Bronchial epithelial cell (primary cell): ENCODE data around the gene NVL. TPM values are rescaled to one million over a fixed set of nuclear protein-coding genes. Genes with fewer than 3 reads are reported as not detected.
A peak's percentile ranks its signal among the peaks of the same experiment; 100 is the strongest.
"Not testable (repeated sequence)": the region's sequence is repeated elsewhere in the genome, so short reads cannot be mapped to it uniquely, and the experiment has no call there.

Experiments used
- DNase-seq: peaks from one replicate; pipeline ENCODE4 v3.0.0-alpha.2; 2010; ENCODE audit warnings: low read depth
- FAIRE-seq: peaks from 2 replicates; lab custom pipeline; 2011; peaks lifted over from hg19 to GRCh38; lab: Jason Lieb, UNC
- H3K27me3 ChIP-seq: 2 replicates; pipeline ENCODE4 v1.5.1; 2011; ENCODE audit warnings: low read length; ENCODE audit not compliant: control insufficient read depth, insufficient read depth
- H3K36me3 ChIP-seq: 2 replicates; pipeline ENCODE4 v1.5.1; 2011; ENCODE audit warnings: low read length; ENCODE audit not compliant: control insufficient read depth, insufficient read depth
- H3K4me3 ChIP-seq: 2 replicates; pipeline ENCODE4 v1.5.1; 2011; ENCODE audit warnings: mild to moderate bottlenecking, low read depth, low read length, control low read depth
- total RNA-seq: library from RNA; depleted of rRNA; stranded (reverse); fragments of >200 nt; gene quantifications from 2 replicates; pipeline ENCODE4 v1.2.1, GENCODE V29; 2014
- TF ChIP-seq, protein P1 (sequence below): IDR thresholded peaks from 2 replicates; pipeline ENCODE4 v1.5.1; 2011; ENCODE audit warnings: mild to moderate bottlenecking, moderate library complexity, low read length, control low read depth, inconsistent platforms; ENCODE audit not compliant: insufficient read depth, severe bottlenecking

Gene NVL
- total RNA-seq, 1 donor from 2014 or later: 23.7 TPM

DNA sequence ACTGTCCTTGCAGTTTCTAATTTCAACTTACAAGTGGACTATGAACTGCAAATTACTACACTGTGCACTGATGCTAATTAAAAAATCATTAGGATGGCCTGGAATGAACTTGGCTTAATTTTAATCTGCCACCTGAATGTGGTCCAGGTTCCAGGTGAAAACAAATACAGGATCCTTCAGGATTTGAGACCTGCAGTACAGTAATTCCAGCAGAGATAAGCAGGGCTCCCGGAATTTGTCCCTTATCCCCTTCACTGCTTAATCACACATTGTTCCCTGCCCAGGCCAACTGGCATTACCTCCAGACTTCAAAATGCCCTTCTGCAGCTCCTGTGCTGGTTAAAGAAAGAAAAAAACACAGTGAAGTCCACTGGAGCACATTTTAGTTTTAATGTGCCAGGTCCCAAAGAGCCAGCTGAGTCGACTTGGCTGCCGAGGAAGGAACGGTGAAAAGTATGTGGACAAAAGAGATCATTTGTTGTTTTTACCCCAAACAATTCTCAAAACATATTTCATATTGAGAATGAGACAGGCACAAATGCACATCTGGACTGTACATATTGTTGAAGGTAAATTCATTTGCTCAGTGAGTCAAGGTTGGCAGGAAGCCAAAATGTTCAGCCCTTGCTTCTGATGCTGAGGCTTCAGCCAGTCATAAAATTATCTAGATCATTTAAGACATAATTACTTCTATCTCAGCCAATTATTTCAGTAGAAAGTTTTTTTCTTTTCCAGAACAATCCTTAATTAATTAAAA lies 118.6 kb downstream of the NVL start:
- Histone ChIP-seq H3K4me3 (no peak overlapping the region), H3K36me3 (no peaks in the 10 kb centered on the region), H3K27me3 (no peaks in the 10 kb centered on the region)
- no peak for FAIRE-seq
- DNase-seq: peak; percentile 81
- TF ChIP-seq, protein P1, sequence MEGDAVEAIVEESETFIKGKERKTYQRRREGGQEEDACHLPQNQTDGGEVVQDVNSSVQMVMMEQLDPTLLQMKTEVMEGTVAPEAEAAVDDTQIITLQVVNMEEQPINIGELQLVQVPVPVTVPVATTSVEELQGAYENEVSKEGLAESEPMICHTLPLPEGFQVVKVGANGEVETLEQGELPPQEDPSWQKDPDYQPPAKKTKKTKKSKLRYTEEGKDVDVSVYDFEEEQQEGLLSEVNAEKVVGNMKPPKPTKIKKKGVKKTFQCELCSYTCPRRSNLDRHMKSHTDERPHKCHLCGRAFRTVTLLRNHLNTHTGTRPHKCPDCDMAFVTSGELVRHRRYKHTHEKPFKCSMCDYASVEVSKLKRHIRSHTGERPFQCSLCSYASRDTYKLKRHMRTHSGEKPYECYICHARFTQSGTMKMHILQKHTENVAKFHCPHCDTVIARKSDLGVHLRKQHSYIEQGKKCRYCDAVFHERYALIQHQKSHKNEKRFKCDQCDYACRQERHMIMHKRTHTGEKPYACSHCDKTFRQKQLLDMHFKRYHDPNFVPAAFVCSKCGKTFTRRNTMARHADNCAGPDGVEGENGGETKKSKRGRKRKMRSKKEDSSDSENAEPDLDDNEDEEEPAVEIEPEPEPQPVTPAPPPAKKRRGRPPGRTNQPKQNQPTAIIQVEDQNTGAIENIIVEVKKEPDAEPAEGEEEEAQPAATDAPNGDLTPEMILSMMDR: no peak

DNA sequence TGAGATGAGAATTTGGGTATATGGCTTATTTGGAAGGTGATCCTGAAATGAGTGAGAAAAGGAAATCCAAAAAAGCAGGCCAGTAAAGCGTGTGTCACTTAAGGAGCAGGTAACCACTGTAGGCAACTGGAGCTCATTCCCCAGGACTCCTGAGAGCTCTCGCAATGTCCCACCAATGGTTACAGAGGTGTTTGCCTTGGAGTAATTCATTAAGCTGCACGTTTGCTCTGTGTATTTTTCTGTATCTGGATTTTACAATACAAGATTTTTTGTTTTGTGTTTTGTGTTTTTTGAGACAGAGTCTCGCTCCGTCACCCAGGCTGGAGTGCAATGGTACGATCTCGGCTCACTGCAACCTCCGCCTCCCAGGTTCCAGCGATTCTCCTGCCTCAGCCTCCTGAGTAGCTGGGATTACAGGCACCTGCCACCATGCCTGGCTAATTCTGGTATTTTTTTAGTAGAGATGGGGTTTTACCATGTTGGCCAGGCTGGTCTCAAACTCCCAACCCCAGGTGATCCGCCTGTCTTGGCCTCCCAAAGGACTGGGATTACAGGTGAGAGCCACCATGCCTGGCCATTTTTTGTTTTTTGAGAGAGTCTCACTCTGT lies 123.9 kb downstream of the NVL start:
- not testable (repeated sequence) for FAIRE-seq, H3K27me3 ChIP-seq

DNA sequence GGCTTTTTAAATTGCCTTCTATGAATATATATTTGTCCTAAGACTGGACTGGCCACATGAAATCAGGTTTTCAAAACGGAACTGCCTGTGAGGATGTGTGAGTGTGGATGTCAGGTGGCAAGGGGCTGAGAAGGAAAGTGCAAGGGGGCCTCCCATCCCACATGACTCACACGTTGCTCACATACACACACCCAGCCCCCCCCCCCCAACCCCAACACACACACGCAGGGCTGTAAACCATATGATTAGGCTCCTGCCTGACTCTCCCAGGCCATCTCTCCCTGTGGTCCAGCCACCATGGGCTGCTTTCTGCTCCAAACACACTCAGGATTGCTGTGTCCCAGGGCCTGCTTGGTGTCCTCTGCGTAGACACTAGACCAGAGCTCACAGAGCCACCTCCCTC lies 124.5 kb downstream of the NVL start:
- Histone ChIP-seq H3K27me3 (no peaks in the 10 kb centered on the region), H3K36me3 (no peaks in the 10 kb centered on the region), H3K4me3 (no peak overlapping the region)
- TF ChIP-seq, protein P1: no peak
- DNase-seq (peak; percentile 82), FAIRE-seq (no peak)

More for the DNA sequence above, 123.9 kb downstream of the NVL start:
- H3K36me3 ChIP-seq, DNase-seq, H3K4me3 ChIP-seq: not testable (repeated sequence)

DNA sequence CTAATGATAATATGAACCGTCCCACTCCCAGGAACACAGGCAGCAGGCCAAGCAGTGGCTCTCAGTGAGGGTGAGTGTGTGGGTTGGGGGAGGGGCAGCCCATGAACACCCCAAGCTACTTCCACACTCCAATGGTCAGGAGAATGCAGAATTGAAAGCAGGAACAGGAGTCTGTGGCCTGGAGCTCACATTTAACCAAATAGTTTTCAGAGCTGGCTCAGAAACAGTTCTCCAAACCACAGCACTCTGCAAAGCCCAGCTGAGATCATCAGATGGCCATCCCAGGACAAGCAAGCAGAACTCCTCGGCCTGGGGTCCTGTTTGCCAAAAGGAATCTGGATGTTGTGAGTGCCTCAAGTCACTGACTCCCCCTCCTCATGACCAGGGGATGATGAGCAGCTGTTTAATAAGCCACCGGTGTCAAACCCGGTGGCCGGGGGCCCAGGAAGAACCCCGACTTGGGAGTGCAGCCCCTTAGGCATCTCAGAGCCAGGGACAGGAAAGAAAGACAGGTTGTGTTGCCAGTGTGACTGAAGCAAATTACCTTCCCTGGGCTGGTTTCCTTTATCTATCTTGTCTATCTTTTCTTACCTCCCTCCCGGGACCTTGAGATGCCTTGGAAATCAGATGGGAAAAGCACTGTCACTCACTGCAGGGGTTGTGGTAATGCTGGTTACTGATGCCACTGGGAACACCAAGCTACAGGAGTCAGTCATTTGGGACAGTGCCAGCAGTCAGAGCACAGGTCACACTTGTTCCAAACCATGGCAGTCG lies 126.5 kb downstream of the NVL start:
- FAIRE-seq: no peak
- DNase-seq: no peak
- TF ChIP-seq, protein P1: no peak
- no peaks in the 10 kb centered on the region for H3K27me3 ChIP-seq
- H3K36me3 ChIP-seq: no peaks in the 10 kb centered on the region
- no peak overlapping the region for H3K4me3 ChIP-seq

DNA sequence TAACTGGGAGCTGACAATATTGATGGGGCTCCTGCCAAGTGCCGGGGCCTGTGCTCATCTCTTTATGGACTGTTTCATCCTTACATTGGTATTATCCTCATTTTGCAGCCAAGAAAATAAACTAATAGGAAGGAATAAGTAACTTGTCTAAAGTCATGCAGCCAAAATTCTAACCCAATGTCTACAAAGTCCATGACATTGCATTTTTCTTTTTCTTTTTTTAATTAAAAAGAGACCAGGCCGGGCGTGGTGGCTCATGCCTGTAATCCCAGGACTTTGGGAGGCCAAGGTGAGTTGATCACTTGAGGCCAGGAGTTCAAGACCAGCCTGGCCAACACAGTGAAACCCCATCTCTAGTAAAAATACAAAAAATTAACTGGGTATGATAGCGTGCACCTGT lies 128.1 kb downstream of the NVL start:
- TF ChIP-seq, protein P1: no peak
- Histone ChIP-seq H3K36me3 (no peaks in the 10 kb centered on the region), H3K27me3 (no peaks in the 10 kb centered on the region), H3K4me3 (no peak overlapping the region)
- DNase-seq (no peak), FAIRE-seq (no peak)

DNA sequence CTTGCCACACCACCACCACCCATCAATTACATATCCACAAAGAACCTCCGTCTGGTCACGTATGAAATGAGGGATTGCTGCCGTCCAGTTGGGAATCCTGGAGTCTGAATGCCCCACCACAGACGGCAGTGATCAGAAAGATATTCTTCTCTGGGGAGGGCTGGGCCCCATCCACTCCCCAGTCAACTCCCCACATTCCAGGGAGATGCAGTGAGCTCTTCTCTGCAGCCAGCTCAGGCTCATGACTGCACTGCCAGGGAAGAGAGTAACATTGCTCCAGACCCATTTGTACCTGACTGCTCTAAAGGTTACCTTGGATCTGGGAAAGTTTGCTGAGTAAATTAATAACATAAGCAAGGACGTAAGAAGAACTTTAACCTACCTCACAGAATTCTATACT lies 128.6 kb downstream of the NVL start:
- no peaks in the 10 kb centered on the region for H3K36me3 ChIP-seq
- FAIRE-seq (no peak), DNase-seq (no peak)
- H3K27me3 ChIP-seq: no peaks in the 10 kb centered on the region
- H3K4me3 ChIP-seq: no peak overlapping the region
- TF ChIP-seq, protein P1: no peak
